Sigmoid colon (tissue), 4 donors: ENCODE results near the gene STK32A.

ENCODE experiments used
- CTCF ChIP-seq, 4 experiments: fragments of 450-650 bp in 3 of 4; fragments of 200-600 bp in 1 of 4; IDR thresholded peaks; one replicate each; pipeline ENCODE4 v1.5.1; 2016 to 2019; ENCODE audit warnings: antibody characterized with exemption in 4 of 4, mild to moderate bottlenecking in 3 of 4, moderate library complexity in 2 of 4
- EP300 ChIP-seq, 4 donors: sonication (generic); formaldehyde crosslinking; IDR thresholded peaks; one replicate each; pipeline ENCODE4 v1.6.1; 2017; ENCODE audit warnings: antibody characterized with exemption in 4 of 4
- POLR2A ChIP-seq, 2 donors: fragments of 450-650 bp; IDR thresholded peaks; one replicate each; pipeline ENCODE4 v1.6.1; 2016; ENCODE audit warnings: antibody characterized with exemption in 2 of 2, mild to moderate bottlenecking in 2 of 2, moderate library complexity in 2 of 2
- POLR2AphosphoS5 ChIP-seq, 4 donors: sonication (generic); formaldehyde crosslinking; IDR thresholded peaks; one replicate each; pipeline ENCODE4 v1.6.1; 2017; ENCODE audit warnings: antibody characterized with exemption in 4 of 4

GRCh38 chr5:147387109-147387508, 152.3 kb downstream of the STK32A start:
- no peak for TF ChIP-seq CTCF (IDR thresholded peaks at IDR 0.05)
- TF ChIP-seq POLR2A (IDR thresholded peaks at IDR 0.05), result no peak
- TF ChIP-seq POLR2AphosphoS5 (IDR thresholded peaks at IDR 0.05), result no peak
- TF ChIP-seq EP300 (IDR thresholded peaks at IDR 0.05), result no peak
